H1 (cell line): ENCODE measurements around the gene TMEM63A. TPM values are rescaled to one million over a fixed set of nuclear protein-coding genes. Genes with fewer than 3 reads are reported as not detected.

Source experiments
- CBX8 ChIP-seq: fragments of 300-800, 300-1000 bp; sonication (generic); IDR thresholded peaks from 2 replicates; pipeline ENCODE4 v1.7.1; 2016; ENCODE audit warnings: low read depth, low read length, borderline replicate concordance
- JUND ChIP-seq: IDR thresholded peaks from 2 replicates; pipeline ENCODE4 v1.6.1; 2011; ENCODE audit warnings: mild to moderate bottlenecking, improper control_type of control experiment, low read length
- KDM5A ChIP-seq: fragments of 200-600 bp; IDR thresholded peaks from 2 replicates; pipeline ENCODE4 v1.7.1; 2012; ENCODE audit warnings: mild to moderate bottlenecking, low read length, inconsistent platforms, mixed read lengths
- POLR2A ChIP-seq, 2 experiments: IDR thresholded peaks; 1 replicate in 1 of 2; 2 replicates in 1 of 2; pipeline ENCODE4 v1.6.1; 2011; ENCODE audit warnings: low read depth in 2 of 2, low read length in 2 of 2, mild to moderate bottlenecking in 2 of 2; ENCODE audit errors: control extremely low read depth in 1 of 2
- RBBP5 ChIP-seq: IDR thresholded peaks from 2 replicates; pipeline ENCODE4 v1.7.1; 2012; ENCODE audit warnings: low read depth, mild to moderate bottlenecking, inconsistent platforms, low read length, moderate library complexity, borderline replicate concordance
- RNF2 ChIP-seq: fragments of 200-900, 300-1000 bp; sonication (generic); IDR thresholded peaks from 2 replicates; pipeline ENCODE4 v1.7.1; 2016; ENCODE audit warnings: borderline replicate concordance, low read depth, mild to moderate bottlenecking, antibody characterized with exemption, low read length; ENCODE audit not compliant: poor library complexity, severe bottlenecking; ENCODE audit errors: missing control alignments
- SIX5 ChIP-seq: IDR thresholded peaks from 2 replicates; pipeline ENCODE4 v1.6.1; 2011; ENCODE audit warnings: mild to moderate bottlenecking, low read depth, low read length
- TAF1 ChIP-seq: IDR thresholded peaks from 2 replicates; pipeline ENCODE4 v1.6.1; 2011; ENCODE audit warnings: mild to moderate bottlenecking, low read depth, low read length
- polyA plus RNA-seq, 7 experiments: library from polyadenylated mRNA; depleted of rRNA in 3 of 7; stranded (reverse) in 5 of 7; unstranded in 2 of 7; fragments of >200 nt in 5 of 7; fragments of 200-250 nt in 2 of 7; gene quantifications; 1 replicate in 5 of 7; 2 replicates in 1 of 7; 4 replicates in 1 of 7; pipeline versions ENCODE4 v1.2.1 to v1.2.3, GENCODE V29; 2011 to 2013; ENCODE audit warnings: missing spikeins in 2 of 7, mixed read lengths in 2 of 7
- total RNA-seq: library from RNA; stranded (reverse); fragmentation: NEBNext Ultra II Directional; extraction: Animal tissue kit (Norgen Biotek cat#: 25700); gene quantifications from 2 replicates; pipeline ENCODE4 v1.2.1, GENCODE V29; 2021

Gene TMEM63A
- total and polyA plus RNA-seq, 2 of the 8 experiments (the other 6 are each of a cell fraction or from before 2014, with no cell fraction given) = 26.1 to 55.4 TPM

- TF ChIP-seq CBX8 (no peak), TAF1 (no peak), RBBP5 (no peak), JUND (no peak), KDM5A (no peak), RNF2 (no peak), POLR2A (IDR thresholded peaks at IDR 0.05; ENCODE audit: control extremely low read depth in 1 of 2, low read depth in 2 of 2, low read length in 2 of 2) (no peak), SIX5 (no peak)
These were observed 13.4 kb downstream of the TMEM63A start (continued) for GRCh38 chr1:225868631-225869330.
